Measurements from ENCODE around the gene AP2A2. TPM values are rescaled to one million over a fixed set of nuclear protein-coding genes. Genes with fewer than 3 reads are reported as not detected.
A peak's percentile ranks its signal among the peaks of the same experiment; 100 is the strongest.

The AP2A2 gene
- total RNA-seq, 2 donors from 2014 or later = 35.1 to 70.2 TPM

GRCh38 chr11:991711-992307 lies 66.1 kb downstream of the AP2A2 start:
- no peak for DNase-seq (ENCODE audit: low spot score)
- Histone ChIP-seq H3K4me3 (no peak overlapping the region), H3K9me3 (no peaks in the 10 kb centered on the region), H3K27ac (no peak overlapping the region), H3K4me1 (replicated peaks) (peaks cover 3% of the 10 kb centered on the region), H3K27me3 (replicated peaks; ENCODE audit: insufficient read depth) (no peaks in the 10 kb centered on the region), H3K36me3 (peaks cover 5 to 29% of the 10 kb centered on the region in 2 donors)
- intact Hi-C loops (cut with DNase I) = no loop called here
- TF ChIP-seq POLR2A (IDR thresholded peaks at IDR 0.05) (no peak), CTCF (IDR thresholded peaks at IDR 0.05) (no peak), POLR2AphosphoS5 (IDR thresholded peaks at IDR 0.05) (no peak)
- 73% methylated on average over 24 of the region's 24 CpGs for WGBS

GRCh38 chr11:992577-992976 lies 66.9 kb downstream of the AP2A2 start:
- H3K9me3 ChIP-seq = no peaks in the 10 kb centered on the region
- 84% methylated on average over 16 of the region's 16 CpGs for WGBS
- no peak overlapping the region for H3K27ac ChIP-seq
- no peak for DNase-seq (ENCODE audit: low spot score)
- intact Hi-C loops (cut with DNase I) = no loop called here
- no peak for TF ChIP-seq CTCF (IDR thresholded peaks at IDR 0.05)
- no peak for TF ChIP-seq POLR2AphosphoS5 (IDR thresholded peaks at IDR 0.05)
- no peaks in the 10 kb centered on the region for H3K27me3 ChIP-seq (replicated peaks; ENCODE audit: insufficient read depth)
- no peak overlapping the region for H3K4me3 ChIP-seq
- H3K36me3 ChIP-seq = peaks cover 5 to 27% of the 10 kb centered on the region in 2 donors
- no peaks in the 10 kb centered on the region for H3K4me1 ChIP-seq (replicated peaks)

GRCh38 chr11:993632-994167 lies 68.0 kb downstream of the AP2A2 start:
- H3K4me1 ChIP-seq (replicated peaks) = no peaks in the 10 kb centered on the region
- peaks cover 5 to 20% of the 10 kb centered on the region in 2 donors for H3K36me3 ChIP-seq
- no peak overlapping the region for H3K27ac ChIP-seq
- TF ChIP-seq POLR2AphosphoS5 (IDR thresholded peaks at IDR 0.05) (no peak), POLR2A (IDR thresholded peaks at IDR 0.05) (no peak), CTCF (IDR thresholded peaks at IDR 0.05) (no peak)
- 88% methylated on average over 33 of the region's 35 CpGs for WGBS
- no peaks in the 10 kb centered on the region for H3K9me3 ChIP-seq
- intact Hi-C loops (cut with DNase I) = no loop called here
- no peak for DNase-seq (ENCODE audit: low spot score)
- H3K27me3 ChIP-seq (replicated peaks; ENCODE audit: insufficient read depth) = no peaks in the 10 kb centered on the region
- no peak overlapping the region for H3K4me3 ChIP-seq

GRCh38 chr11:995044-995751 lies 69.5 kb downstream of the AP2A2 start:
- no peak overlapping the region for H3K4me3 ChIP-seq
- no peak for DNase-seq (ENCODE audit: low spot score)
- H3K4me1 ChIP-seq (replicated peaks) = no peaks in the 10 kb centered on the region
- intact Hi-C loops (cut with DNase I) = no loop called here
- no peak overlapping the region for H3K27ac ChIP-seq
- no peaks in the 10 kb centered on the region for H3K27me3 ChIP-seq (replicated peaks; ENCODE audit: insufficient read depth)
- H3K36me3 ChIP-seq = peaks cover 5 to 13% of the 10 kb centered on the region in 2 donors
- WGBS = 58% methylated on average over 16 of the region's 16 CpGs
- no peaks in the 10 kb centered on the region for H3K9me3 ChIP-seq
- TF ChIP-seq CTCF (IDR thresholded peaks at IDR 0.05) (no peak), POLR2A (IDR thresholded peaks at IDR 0.05) (no peak), POLR2AphosphoS5 (IDR thresholded peaks at IDR 0.05) (peak; percentile 11)

Data from prostate gland (tissue), 2 donors.